Chondrocyte (in vitro differentiated cells): Measurements from ENCODE around the gene TBCCD1. TPM values are rescaled to one million over a fixed set of nuclear protein-coding genes. Genes with fewer than 3 reads are reported as not detected.
"Not testable (repeated sequence)": the region's sequence is repeated elsewhere in the genome, so short reads cannot be mapped to it uniquely, and the experiment has no call there.

Source experiments
- DNase-seq: peaks from one replicate; pipeline ENCODE4 v3.0.0; 2021; ENCODE audit warnings: mixed read lengths, low spot score
- H3K27ac Mint-ChIP-seq: one replicate; pipeline ENCODE4 v1.8.0; 2021; ENCODE audit warnings: mild to moderate bottlenecking, moderate library complexity, mixed read lengths; ENCODE audit not compliant: unreplicated experiment
- H3K27me3 Mint-ChIP-seq: 2 replicates; pipeline ENCODE4 v1.8.0; 2021; ENCODE audit warnings: low read depth, mixed read lengths
- H3K36me3 Mint-ChIP-seq: 2 replicates; pipeline ENCODE4 v1.8.0; 2021; ENCODE audit warnings: low read depth, mixed read lengths
- H3K4me1 Mint-ChIP-seq: 2 replicates; pipeline ENCODE4 v1.8.0; 2021; ENCODE audit warnings: low read depth, mild to moderate bottlenecking, mixed read lengths
- H3K4me3 Mint-ChIP-seq: one replicate; pipeline ENCODE4 v1.8.0; 2021; ENCODE audit warnings: mild to moderate bottlenecking, moderate library complexity, mixed read lengths; ENCODE audit not compliant: unreplicated experiment
- H3K9me3 Mint-ChIP-seq: 2 replicates; pipeline ENCODE4 v1.8.0; 2021; ENCODE audit warnings: low read depth, mixed read lengths
- total RNA-seq: library from RNA; stranded (reverse); gene quantifications from 3 replicates; pipeline ENCODE4 v1.2.1, GENCODE V29; 2021
- TF ChIP-seq, protein P1 (sequence below): fragments of 200-600 bp; sonication (generic); IDR thresholded peaks from 2 replicates; pipeline ENCODE4 v1.5.0; 2021; ENCODE audit warnings: antibody characterized with exemption, mild to moderate bottlenecking, moderate library complexity

TBCCD1 gene
- total RNA-seq, 1 donor from 2014 or later: 13.8 TPM

DNA sequence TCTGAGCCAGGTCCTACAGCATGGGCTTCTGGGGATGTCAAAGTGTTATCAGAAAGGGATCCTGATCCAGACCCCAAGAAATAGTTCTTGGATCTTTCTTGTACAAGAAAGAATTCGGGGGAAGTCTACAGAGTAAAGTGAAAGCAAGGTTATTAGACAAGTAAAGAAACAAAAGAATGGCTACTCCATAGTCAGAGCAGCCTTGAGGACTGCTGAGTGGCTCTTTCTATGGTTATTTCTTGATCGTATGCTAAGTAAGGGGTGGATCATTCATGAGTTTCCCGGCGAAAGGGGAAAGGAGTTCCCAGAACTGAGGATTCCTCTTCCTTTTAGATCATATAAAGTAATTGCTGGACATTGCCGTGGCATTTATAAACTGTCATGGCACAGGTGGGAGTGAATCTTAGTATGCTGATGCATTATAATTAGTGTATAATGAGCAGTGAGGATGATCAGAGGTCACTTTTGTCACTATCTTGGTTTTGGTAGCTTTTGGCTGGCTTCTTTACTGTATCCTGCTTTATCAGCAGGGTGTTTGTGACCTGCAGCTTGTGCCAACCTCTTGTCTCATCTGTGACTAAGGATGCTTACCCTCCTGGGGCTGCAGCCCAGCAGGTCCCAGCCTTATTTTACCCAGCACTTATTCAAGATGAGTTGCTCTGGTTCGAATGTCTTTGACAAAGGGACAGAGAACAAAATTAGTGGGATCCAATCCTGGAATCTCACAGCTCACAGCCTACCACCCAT lies 64.0 kb downstream of the TBCCD1 start:
- Mint-ChIP-seq H3K27ac (no peak overlapping the region), H3K9me3 (peaks cover 26% of the 10 kb centered on the region), H3K4me3 (no peak overlapping the region), H3K36me3 (peaks cover 5% of the 10 kb centered on the region), H3K4me1 (peaks cover 6% of the 10 kb centered on the region), H3K27me3 (peaks cover 51% of the 10 kb centered on the region)
- TF ChIP-seq, protein P1, sequence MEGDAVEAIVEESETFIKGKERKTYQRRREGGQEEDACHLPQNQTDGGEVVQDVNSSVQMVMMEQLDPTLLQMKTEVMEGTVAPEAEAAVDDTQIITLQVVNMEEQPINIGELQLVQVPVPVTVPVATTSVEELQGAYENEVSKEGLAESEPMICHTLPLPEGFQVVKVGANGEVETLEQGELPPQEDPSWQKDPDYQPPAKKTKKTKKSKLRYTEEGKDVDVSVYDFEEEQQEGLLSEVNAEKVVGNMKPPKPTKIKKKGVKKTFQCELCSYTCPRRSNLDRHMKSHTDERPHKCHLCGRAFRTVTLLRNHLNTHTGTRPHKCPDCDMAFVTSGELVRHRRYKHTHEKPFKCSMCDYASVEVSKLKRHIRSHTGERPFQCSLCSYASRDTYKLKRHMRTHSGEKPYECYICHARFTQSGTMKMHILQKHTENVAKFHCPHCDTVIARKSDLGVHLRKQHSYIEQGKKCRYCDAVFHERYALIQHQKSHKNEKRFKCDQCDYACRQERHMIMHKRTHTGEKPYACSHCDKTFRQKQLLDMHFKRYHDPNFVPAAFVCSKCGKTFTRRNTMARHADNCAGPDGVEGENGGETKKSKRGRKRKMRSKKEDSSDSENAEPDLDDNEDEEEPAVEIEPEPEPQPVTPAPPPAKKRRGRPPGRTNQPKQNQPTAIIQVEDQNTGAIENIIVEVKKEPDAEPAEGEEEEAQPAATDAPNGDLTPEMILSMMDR: no peak
- DNase-seq: no peak

DNA sequence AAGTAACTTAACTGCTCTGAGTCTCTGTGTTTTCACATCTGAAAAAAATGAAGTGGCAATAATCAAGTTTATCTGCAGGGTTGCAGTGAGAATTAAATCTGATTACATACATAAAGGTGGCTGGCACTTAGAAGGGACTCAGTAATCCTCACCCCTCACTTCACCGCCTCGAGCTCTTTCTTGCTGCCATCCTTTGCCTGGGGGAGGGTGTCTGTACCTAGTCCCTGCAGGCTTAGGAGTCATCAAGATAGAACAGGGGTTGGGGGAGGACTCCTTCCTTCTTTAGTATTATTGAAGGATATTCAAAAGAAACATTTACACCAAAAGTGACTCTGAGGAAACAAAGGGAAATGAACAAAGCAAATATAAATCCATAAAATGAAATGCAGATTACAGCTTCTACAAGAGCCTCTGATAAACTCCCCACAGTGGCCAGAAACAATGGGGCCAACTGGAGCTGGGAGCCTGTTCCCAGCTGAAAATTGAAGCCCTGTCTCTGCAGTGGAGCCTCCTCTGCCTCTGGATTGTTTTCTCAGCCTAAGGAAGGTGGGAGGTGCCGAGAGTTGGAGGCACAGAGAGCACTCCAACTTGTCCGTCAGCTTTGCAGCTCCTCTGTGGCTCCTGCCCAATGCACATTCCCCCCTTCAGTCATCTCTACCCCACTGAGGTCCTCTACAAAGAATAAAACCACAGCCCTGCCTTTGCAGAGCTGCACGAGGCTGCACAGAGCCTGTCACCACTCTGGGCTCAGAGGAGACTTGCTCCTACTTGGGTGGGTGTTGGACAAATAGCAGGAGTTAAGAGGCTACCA lies 64.8 kb downstream of the TBCCD1 start:
- no peak for DNase-seq
- Mint-ChIP-seq H3K9me3 (peaks cover 28% of the 10 kb centered on the region), H3K36me3 (peaks cover 5% of the 10 kb centered on the region), H3K4me3 (no peak overlapping the region), H3K27me3 (peaks cover 51% of the 10 kb centered on the region), H3K27ac (no peak overlapping the region), H3K4me1 (peaks cover 6% of the 10 kb centered on the region)
- TF ChIP-seq, protein P1: no peak

DNA sequence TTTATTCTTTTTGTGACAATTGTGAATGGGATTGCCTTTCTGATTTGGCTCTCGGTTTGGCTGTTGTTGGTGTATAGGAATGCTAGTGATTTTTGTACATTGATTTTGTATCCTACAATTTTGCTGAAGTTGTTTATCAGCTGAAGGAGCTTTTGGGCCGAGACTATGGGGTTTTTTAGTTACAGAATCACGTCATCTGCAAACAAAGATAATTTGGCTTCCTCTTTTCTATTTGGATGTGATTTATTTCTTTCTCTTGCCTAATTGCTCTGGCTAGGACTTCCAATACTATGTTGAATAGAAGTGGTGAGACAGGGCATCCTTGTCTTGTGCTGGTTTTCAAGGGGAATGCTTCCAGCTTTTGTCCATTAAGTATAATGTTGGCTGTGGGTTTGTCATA lies 67.2 kb downstream of the TBCCD1 start:
- H3K9me3 Mint-ChIP-seq: peaks cover 28% of the 10 kb centered on the region
- H3K4me1 Mint-ChIP-seq, H3K36me3 Mint-ChIP-seq, H3K4me3 Mint-ChIP-seq, H3K27ac Mint-ChIP-seq, DNase-seq: not testable (repeated sequence)
- H3K27me3 Mint-ChIP-seq: peaks cover 40% of the 10 kb centered on the region

DNA sequence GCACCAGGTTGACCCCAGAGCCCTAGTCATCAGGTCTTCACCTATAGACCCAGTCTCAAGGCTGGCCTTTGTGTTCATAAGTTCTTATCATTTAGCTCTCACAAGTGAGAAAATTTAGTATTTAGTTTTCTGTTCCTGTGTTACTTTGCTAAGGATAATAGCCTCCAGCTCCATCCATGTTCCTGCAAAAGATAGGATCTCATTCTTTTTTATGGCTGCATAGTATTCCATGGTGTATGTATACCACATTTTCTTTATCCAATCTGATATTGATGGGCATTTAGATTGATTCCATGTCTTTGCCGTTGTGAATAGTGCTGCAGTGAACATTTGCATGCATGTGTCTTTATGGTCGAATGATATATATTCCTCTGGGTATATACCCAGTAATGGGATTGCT lies 69.1 kb downstream of the TBCCD1 start:
- H3K27ac Mint-ChIP-seq: not testable (repeated sequence)

DNA sequence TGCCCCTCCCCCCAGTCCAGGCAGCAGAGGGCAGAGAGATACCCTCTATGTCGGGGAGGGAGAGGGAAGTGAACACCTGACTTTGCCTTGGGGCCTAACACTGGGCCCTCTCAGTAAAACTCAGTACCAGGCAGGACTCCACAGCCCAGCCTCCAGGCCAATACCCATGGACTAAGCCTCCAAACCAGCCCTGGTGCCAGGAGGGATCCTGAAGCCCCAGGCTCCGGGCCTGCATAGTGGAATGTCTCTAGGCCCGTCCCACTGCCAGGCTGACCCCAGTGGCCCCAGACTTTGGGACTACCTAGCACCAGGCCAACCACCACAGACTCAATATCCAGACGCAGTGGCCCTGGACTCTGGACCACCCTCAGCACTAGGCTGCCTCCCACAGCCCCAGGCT lies 69.5 kb downstream of the TBCCD1 start:
- H3K27me3 Mint-ChIP-seq: peaks cover 32% of the 10 kb centered on the region
- peaks cover 5% of the 10 kb centered on the region for H3K36me3 Mint-ChIP-seq

More for the DNA sequence above, 69.1 kb downstream of the TBCCD1 start:
- not testable (repeated sequence) for H3K36me3 Mint-ChIP-seq, DNase-seq, H3K4me3 Mint-ChIP-seq
- peaks cover 36% of the 10 kb centered on the region for H3K27me3 Mint-ChIP-seq
- peaks cover 28% of the 10 kb centered on the region for H3K9me3 Mint-ChIP-seq
- peaks cover 15% of the 10 kb centered on the region for H3K4me1 Mint-ChIP-seq

DNA sequence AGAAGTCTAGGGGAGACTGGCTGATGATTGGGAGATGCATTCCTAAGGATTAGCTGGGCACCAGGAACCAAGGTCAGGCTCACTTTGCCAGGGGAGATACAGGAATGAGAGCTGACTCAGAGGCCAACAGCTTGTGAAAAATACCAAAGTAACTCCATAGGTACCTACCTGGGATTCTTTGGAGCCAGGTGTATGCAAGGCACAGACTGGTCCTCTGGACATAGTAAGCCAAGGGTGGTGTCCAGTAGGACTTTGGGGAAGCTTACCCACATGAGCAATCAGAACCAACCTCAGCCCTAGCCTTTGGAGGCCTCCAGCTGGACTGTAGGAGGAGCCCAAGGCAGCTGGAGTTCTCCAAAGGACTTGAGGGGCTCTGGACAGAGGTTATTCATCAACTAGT lies 70.5 kb downstream of the TBCCD1 start:
- Mint-ChIP-seq H3K27ac (no peak overlapping the region), H3K36me3 (peaks cover 5% of the 10 kb centered on the region), H3K4me3 (no peak overlapping the region), H3K27me3 (peaks cover 29% of the 10 kb centered on the region), H3K9me3 (peaks cover 28% of the 10 kb centered on the region), H3K4me1 (peaks cover 13% of the 10 kb centered on the region)
- no peak for DNase-seq
- TF ChIP-seq, protein P1: no peak

More for the DNA sequence above, 69.5 kb downstream of the TBCCD1 start:
- TF ChIP-seq, protein P1: no peak
- Mint-ChIP-seq H3K4me3 (no peak overlapping the region), H3K27ac (no peak overlapping the region), H3K9me3 (peaks cover 28% of the 10 kb centered on the region), H3K4me1 (peaks cover 11% of the 10 kb centered on the region)
- DNase-seq: no peak
